Testis (tissue), 3 donors: ENCODE results near the gene MAN1B1. TPM values are rescaled to one million over a fixed set of nuclear protein-coding genes. Genes with fewer than 3 reads are reported as not detected.

Experiments used
- DNase-seq: peaks from one replicate; pipeline ENCODE4 v3.0.0-alpha.2; 2019
- H3K27ac ChIP-seq, 2 donors: fragments of 200-600 bp; sonication (generic); one replicate each; pipeline ENCODE4 v1.5.1; 2019
- H3K27me3 ChIP-seq: fragments of 200-600 bp; sonication (generic); one replicate; pipeline ENCODE4 v1.5.1; 2019
- H3K36me3 ChIP-seq: fragments of 200-600 bp; sonication (generic); one replicate; pipeline ENCODE4 v1.5.1; 2017; ENCODE audit warnings: low read depth; ENCODE audit errors: missing control alignments
- H3K4me1 ChIP-seq: fragments of 200-600 bp; sonication (generic); one replicate; pipeline ENCODE4 v1.5.1; 2019
- H3K4me3 ChIP-seq, 2 donors: fragments of 200-600 bp; sonication (generic); one replicate each; pipeline ENCODE4 v1.5.1; 2017 to 2019
- H3K9me3 ChIP-seq: fragments of 200-600 bp; sonication (generic); one replicate; pipeline ENCODE4 v1.5.1; 2017
- POLR2A ChIP-seq: fragments of 450-650 bp; IDR thresholded peaks from one replicate; pipeline ENCODE4 v1.6.1; 2017; ENCODE audit warnings: antibody characterized with exemption, mild to moderate bottlenecking, moderate library complexity
- WGBS, 2 donors: methylation state at CpG; one replicate each; pipeline ENCODE4 v1.1.5; 2018; 5-methylcytosine and 5-hydroxymethylcytosine counted together
- intact Hi-C: fragments of 100-400 bp; cut with DNase I; formaldehyde crosslinking; loops from one replicate; pipeline ENCODE4 v1.15.1; 2023; ENCODE audit warnings: low total_unique reads
- polyA plus RNA-seq: library from polyadenylated mRNA; stranded (reverse); fragments of 350-450 nt; fragmentation: Illumina TruSeq; extraction: RNeasy Lipid Tissue Mini Kit (QIAGEN cat#74804); gene quantifications from one replicate; pipeline ENCODE4 v1.2.3, GENCODE V29; 2014; ENCODE audit warnings: low read depth, low replicate concordance; ENCODE audit not compliant: insufficient read depth
- total RNA-seq, 2 donors: library from RNA; depleted of rRNA; stranded (reverse); fragments of >200 nt; gene quantifications; one replicate each; pipeline ENCODE4 v1.2.3, GENCODE V29; 2016
- TF ChIP-seq, protein P1 (sequence below), 3 experiments: fragments of 450-650 bp in 2 of 3; fragments of 200-600 bp in 1 of 3; sonication (generic) in 1 of 3; IDR thresholded peaks; one replicate each; pipeline ENCODE4 v1.5.1; 2016 to 2019; ENCODE audit warnings: antibody characterized with exemption in 3 of 3, mild to moderate bottlenecking in 2 of 3, moderate library complexity in 1 of 3

Gene MAN1B1
- total and polyA plus RNA-seq, 3 donors from 2014 or later, result 62.2 to 124 (median 122) TPM

DNA sequence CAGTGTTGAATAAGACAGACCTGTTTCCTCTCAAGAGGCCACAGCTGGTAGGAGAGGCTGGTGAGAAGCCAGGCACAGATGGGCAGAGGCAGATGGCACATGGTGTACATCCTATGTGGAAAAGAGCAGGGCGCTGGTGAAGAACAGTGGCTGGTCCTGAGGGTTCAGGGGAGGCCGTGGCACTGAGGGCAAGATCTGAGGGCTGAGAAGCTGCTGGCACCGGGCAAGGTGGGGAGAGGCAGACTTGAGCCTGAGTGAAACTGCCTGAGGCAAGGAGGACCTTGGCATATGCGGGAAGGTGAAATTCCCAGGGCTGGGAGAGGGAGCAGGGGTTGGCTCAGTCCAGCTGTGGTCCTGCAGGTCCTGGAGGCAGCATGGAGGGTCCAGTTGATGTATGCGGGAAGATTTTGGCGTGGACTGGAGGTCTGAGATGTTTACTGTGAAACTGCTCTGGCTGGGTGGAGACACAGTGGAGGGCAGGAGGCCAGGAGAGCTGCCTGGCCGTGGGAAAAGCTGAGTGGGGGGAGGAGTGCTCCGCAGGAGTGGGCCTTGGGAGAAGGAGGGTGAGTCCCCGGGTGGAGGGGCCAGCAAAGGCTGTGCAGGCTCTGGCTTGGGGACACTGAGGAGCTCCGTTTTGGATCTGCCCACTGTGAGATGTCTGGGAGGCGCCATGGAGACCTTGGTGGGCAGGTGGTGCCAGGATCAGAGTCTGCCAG is 2.6 kb downstream of the MAN1B1 start:
- intact Hi-C loops, result no loop called here

DNA sequence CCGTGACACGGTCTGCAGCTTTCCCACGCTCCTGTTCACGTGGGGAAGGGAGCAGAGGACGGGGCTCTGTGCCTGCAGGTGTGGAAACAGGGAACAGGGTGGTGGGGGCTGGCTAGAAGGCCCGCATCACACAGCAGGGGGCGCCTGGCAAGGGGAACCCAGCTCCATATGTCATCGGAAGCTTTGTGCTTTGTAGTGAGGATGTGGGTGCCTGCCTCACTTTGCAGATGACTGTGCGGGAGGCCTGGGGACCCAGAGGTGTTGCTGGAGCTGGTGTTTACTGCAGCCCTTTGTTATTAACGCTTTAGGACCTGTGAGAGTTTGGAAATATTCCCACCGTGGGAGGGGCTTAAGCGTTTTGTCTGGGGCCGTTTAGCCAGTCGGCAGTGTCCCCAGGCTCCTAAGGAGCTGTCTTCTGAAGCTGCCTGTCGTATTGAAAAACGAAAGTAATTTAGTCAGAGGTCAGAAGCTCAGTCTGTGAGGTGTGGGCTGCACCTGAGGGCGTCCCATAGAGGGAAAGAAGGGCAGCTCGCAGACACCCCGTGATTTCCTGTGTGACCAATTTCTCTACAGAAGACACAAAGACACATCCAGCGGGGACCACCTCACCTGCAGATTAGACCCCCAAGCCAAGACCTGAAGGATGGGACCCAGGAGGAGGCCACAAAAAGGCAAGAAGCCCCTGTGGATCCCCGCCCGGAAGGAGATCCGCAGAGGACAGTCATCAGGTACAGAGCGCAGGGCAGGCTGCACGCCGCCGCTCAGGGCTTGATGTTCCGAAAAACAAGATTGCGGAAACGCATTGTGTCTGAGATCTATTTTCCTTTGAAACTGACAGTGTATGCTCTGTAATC is 9.1 kb downstream of the MAN1B1 start:
- 84 to 87% methylated on average over 27 to 30 of the region's 30 CpGs for WGBS, 2 donors
- H3K4me1 ChIP-seq, result no peaks in the 10 kb centered on the region
- TF ChIP-seq, protein P1, sequence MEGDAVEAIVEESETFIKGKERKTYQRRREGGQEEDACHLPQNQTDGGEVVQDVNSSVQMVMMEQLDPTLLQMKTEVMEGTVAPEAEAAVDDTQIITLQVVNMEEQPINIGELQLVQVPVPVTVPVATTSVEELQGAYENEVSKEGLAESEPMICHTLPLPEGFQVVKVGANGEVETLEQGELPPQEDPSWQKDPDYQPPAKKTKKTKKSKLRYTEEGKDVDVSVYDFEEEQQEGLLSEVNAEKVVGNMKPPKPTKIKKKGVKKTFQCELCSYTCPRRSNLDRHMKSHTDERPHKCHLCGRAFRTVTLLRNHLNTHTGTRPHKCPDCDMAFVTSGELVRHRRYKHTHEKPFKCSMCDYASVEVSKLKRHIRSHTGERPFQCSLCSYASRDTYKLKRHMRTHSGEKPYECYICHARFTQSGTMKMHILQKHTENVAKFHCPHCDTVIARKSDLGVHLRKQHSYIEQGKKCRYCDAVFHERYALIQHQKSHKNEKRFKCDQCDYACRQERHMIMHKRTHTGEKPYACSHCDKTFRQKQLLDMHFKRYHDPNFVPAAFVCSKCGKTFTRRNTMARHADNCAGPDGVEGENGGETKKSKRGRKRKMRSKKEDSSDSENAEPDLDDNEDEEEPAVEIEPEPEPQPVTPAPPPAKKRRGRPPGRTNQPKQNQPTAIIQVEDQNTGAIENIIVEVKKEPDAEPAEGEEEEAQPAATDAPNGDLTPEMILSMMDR (IDR thresholded peaks at IDR 0.05), result no peak
- TF ChIP-seq POLR2A, result no peak
- H3K36me3 ChIP-seq, result no peaks in the 10 kb centered on the region
- no peak overlapping the region for H3K27ac ChIP-seq
- no peaks in the 10 kb centered on the region for H3K9me3 ChIP-seq
- no peak overlapping the region for H3K4me3 ChIP-seq
- no peak for DNase-seq
- no peaks in the 10 kb centered on the region for H3K27me3 ChIP-seq
- intact Hi-C loops, result no loop called here

More for the DNA sequence above, 2.6 kb downstream of the MAN1B1 start:
- no peak overlapping the region for H3K4me3 ChIP-seq
- peaks cover 17% of the 10 kb centered on the region for H3K4me1 ChIP-seq
- no peaks in the 10 kb centered on the region for H3K9me3 ChIP-seq
- DNase-seq, result no peak
- no peaks in the 10 kb centered on the region for H3K36me3 ChIP-seq
- TF ChIP-seq, protein P1 (IDR thresholded peaks at IDR 0.05), result no peak
- no peak for TF ChIP-seq POLR2A
- no peak overlapping the region for H3K27ac ChIP-seq
- no peaks in the 10 kb centered on the region for H3K27me3 ChIP-seq
- 74 to 76% methylated on average over 11 of the region's 11 CpGs for WGBS, 2 donors

DNA sequence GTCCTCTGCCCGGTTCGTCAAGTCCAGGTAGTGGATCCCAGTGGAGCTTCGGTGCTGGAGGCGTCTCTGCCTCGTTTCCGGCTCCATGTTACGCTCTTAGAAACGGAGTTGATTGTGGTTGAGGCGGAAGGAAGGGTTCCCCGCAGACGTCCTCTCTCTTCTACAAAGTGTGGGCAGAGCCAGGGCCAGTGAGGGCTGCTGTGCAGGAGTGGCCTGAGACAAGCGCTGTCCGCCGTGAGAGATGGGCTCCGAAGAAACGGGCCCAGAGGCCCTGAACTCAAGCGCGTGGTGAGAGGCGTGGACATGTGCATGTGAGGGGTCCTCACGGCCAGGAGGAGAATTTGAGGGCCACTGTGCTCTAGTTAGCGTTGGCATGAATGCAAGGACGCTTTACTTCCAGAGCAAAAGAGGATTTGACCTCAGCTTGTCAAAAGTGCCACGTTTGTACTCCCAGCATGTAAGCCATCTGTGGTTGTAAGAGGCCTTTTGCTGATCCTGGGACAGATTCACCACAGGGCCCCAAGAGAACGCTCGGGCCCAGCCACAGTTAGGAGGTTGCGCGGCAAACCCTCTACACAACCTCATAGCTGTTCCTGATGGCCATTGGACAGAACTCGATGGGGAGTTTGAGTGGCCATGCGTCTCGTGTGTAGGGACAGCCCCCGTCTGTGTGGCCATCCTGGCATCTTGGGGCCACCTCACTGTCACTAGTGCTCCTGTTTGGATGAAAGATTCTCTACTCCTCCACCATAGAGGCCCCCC is 10.2 kb downstream of the MAN1B1 start:
- intact Hi-C loops, result no loop called here
- Histone ChIP-seq H3K27me3 (no peaks in the 10 kb centered on the region), H3K4me1 (no peaks in the 10 kb centered on the region), H3K36me3 (no peaks in the 10 kb centered on the region), H3K4me3 (no peak overlapping the region), H3K27ac (no peak overlapping the region), H3K9me3 (no peaks in the 10 kb centered on the region)
- TF ChIP-seq, protein P1 (IDR thresholded peaks at IDR 0.05), result no peak
- TF ChIP-seq POLR2A, result no peak
- DNase-seq, result no peak
- 92 to 93% methylated on average over 31 of the region's 31 CpGs for WGBS, 2 donors

DNA sequence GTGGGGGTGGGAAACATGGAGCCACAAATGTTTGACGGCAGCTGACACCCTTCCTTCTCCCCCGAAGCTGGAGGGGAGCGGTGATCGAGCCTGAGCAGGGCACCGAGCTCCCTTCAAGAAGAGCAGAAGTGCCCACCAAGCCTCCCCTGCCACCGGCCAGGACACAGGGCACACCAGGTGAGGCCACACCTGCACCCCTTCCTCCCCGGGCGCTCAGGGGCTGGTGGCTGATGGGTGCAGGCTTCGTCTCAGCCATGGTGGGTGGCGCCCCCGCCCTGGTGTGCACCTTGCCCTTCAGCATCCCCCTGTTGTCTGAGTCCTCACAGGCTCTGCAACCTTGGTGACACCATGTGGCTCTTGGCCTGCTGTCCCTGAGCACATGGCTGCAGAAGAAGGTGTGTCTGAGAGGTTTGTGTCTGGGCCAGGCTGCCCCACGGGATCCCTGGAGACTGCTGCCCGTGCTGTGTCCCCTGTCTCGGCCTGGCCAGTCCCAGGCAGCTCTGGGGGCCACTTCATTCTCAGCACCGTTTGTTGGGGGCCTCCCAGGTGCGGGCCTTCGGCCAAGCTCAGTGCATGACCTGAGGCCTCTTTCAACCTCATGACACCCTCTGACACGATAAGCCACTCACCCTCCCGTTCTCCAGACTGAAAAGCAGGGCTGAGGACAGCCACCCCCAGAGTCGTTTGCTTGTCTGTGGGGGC is 11.1 kb downstream of the MAN1B1 start:
- no peak overlapping the region for H3K4me3 ChIP-seq
- H3K27me3 ChIP-seq, result no peaks in the 10 kb centered on the region
- H3K4me1 ChIP-seq, result no peaks in the 10 kb centered on the region
- TF ChIP-seq, protein P1 (IDR thresholded peaks at IDR 0.05), result no peak
- TF ChIP-seq POLR2A, result no peak
- 90% methylated on average over 9 to 16 of the region's 20 CpGs for WGBS, 2 donors
- intact Hi-C loops, result no loop called here
- no peaks in the 10 kb centered on the region for H3K36me3 ChIP-seq
- no peaks in the 10 kb centered on the region for H3K9me3 ChIP-seq
- H3K27ac ChIP-seq, result no peak overlapping the region
- DNase-seq, result no peak
